Caki2 (cell line): ENCODE results near the gene NAA80. TPM values are rescaled to one million over a fixed set of nuclear protein-coding genes. Genes with fewer than 3 reads are reported as not detected.

Experiments
- DNase-seq: peaks from one replicate; pipeline ENCODE4 v3.0.0-alpha.2; 2015; ENCODE audit warnings: low read depth
- in situ Hi-C: cut with HindIII; loops from 2 replicates; pipeline ENCODE4 v1.10.0; 2016; ENCODE audit warnings: low sequenced_read_pairs, low pct_unique_long_range_greater_than_20kb, mixed read lengths
- total RNA-seq: library from RNA; depleted of rRNA; stranded (reverse); fragments of >200 nt; shearing (Covaris generic); gene quantifications from 2 replicates; pipeline ENCODE4 v1.2.3, GENCODE V29; 2014; ENCODE audit warnings: low replicate concordance; rRNA removed

Gene NAA80, protein sequence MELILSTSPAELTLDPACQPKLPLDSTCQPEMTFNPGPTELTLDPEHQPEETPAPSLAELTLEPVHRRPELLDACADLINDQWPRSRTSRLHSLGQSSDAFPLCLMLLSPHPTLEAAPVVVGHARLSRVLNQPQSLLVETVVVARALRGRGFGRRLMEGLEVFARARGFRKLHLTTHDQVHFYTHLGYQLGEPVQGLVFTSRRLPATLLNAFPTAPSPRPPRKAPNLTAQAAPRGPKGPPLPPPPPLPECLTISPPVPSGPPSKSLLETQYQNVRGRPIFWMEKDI
- 8.3 and 12.7 TPM in 2 replicates for total RNA-seq

DNA sequence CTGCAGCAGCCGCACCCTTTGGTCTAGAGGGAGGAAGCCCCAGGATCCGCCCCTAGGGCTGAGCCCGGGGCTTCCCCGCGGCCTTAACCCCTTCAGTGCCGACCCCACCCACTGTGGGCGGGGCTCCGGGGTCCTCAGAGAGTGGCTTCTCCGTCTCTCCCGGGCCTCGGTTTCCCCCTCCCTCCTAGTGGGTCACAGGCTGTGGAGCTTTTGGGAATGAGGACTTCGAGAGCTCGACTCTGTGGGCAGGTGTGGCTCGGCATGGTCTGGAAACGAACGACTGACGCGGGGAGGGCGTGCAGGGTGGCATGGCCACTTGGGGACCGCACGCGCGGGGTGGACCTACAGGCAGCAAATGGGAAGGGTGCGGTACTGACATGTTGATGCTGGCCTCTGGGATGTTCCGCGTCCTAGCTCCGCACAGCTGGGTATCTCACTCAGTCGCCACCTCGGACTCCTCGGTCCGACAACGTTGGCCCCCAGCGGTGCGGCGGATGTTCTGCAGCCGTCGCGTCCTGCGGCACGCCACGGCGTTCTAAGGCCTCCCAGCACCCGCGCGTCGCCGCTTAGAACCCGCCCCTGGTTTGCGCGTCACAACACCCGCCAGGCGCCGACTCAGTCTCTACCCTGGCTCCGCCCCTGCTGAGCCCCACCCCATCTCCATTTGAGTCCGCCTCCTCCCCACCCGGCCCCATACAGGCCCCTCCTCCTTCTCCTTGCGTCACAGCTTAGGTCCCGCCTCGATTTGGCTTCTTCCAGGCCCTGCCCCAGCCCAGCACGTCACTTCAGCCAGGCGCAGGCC is at the start of gene NAA80, which contains the start of gene HYAL3:
NAA80 (minus strand) TSS at position 570 of the 802 bp plus-strand sequence. CDS start 1,942 bp downstream, outside the sequence.
HYAL3 (minus strand) TSS at position 570 of the 802 bp plus-strand sequence. CDS start 3,803 bp downstream, outside the sequence.
- peak; percentile 94 for DNase-seq
- in situ Hi-C loops: no loop called here

DNA sequence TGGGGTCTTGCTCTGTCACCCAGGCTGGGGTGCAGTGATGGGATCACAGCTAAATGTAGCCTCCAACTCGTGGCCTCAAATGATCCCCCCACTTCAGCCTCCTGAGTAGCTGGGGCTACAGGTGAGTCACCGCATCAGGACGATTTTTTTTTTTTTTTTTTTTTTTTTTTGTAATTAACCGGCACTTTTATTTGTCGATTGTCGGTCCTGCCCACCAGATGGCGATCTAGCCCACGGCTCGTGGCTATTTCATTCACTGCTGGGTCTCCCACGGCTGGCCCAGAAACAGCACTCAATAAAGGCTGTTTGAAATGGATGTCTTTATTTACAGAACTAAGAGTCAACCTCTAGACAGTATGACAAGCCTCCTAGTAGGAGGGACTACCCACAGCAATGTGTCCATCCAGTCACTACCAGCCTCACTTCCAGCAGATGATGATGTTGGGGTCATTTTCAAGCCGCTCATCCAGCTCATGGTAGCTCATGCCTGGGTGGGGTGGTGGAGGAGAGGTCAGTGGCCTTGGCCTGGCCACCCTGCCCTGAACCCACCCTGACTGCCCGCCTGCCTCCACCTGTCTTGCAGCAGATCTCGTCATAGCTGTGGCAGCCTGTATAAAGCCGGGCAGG is 48.1 kb upstream of the NAA80 start:
- in situ Hi-C loops: no loop called here
- peak; percentile 76 for DNase-seq

DNA sequence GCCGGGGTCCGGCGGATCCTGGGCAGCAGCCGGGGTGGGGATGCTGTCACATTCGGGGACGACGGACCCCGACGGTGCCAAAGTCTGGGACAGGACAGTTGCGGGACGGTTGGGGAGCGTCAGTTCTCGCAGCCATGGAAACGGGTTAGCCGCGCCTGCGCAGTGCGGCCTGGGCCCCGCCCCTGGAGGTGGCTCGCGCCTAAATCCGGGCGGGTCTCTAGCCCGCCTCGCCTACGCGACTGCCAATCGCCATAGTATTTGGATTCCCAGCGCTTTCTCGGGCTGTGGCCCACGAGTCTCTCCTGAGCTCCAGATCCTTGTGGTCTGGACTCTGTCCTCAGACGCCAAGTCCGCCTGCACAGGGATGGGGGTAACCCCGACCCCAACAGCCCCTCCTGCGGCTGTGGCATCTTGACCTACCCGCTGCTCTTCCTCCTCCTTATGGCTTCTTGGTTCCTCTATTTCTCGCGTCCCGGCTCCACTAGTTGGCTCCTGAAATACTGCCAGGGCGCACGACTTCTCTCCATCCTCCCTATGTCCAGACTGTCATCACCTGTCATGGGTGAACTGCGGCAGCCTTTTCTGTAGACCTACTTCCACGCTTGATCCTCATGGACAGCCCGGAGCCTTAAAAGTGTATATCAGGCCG is 46.5 kb upstream of the NAA80 start, which contains the start of gene ZMYND10:
ZMYND10 (minus strand) TSS at position 147 of the 649 bp plus-strand sequence. CDS start 153 bp downstream, outside the sequence.
- no peak for DNase-seq
- in situ Hi-C loops: no loop called here

DNA sequence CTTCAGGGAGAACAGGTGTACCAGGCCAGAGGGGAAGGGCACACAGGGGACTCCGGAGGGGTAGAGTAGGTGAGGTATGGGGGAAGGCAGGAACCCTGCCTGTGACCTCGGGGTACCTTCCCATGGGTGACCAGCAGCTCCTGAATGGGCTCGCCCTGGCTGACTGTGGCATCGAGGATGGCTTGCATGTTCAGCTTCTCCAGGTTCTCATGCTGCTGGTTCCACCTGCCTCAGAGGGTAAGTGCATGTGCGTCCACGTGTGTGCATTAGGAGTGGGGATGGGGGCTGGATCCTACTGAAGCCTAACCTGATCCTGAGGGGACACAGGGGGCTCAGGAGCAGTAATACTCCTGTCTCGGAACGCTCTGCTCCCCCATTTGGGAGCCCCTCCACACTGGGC is 45.8 kb upstream of the NAA80 start:
- DNase-seq: no peak
- in situ Hi-C loops: no loop called here

DNA sequence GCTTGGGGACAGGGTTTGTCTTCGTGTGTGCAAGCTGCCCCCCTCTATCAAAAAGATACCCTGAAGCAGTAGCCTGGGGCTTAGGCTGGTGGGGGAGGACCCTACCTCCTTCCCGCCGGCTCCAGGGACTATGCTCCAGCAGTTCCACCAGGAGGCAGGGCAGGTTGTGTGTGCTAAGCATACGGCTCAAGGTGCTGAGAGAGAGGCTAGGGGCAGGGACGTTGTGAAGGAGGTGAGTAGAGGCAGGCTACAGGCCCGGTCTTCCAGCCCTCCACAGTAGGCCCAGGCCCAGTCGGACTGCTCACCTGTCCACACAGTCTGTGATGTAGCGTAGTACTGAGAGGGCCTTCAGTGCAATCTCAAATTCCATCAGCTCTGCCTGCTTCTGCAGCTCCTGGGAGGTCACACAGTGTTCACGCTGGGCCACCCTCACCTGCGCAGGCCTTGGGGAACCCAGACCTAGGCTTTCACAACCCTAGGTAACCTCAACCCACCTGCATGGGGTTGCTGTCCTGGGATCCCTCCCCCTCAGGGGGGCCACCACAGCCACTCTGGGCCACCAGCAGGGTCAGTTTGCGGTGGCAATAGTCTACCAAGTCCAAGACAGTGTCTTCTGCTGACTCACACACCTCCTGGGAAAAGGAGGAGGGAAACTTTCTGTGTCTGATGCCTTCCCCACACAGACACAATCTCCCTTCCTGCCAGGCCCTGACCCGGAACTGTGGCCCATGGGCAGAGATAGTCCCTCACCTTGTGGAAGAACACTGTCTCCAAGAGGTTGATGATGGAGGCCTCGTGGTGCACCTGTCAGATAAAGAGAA is 43.8 kb upstream of the NAA80 start:
- in situ Hi-C loops: no loop called here
- no peak for DNase-seq

DNA sequence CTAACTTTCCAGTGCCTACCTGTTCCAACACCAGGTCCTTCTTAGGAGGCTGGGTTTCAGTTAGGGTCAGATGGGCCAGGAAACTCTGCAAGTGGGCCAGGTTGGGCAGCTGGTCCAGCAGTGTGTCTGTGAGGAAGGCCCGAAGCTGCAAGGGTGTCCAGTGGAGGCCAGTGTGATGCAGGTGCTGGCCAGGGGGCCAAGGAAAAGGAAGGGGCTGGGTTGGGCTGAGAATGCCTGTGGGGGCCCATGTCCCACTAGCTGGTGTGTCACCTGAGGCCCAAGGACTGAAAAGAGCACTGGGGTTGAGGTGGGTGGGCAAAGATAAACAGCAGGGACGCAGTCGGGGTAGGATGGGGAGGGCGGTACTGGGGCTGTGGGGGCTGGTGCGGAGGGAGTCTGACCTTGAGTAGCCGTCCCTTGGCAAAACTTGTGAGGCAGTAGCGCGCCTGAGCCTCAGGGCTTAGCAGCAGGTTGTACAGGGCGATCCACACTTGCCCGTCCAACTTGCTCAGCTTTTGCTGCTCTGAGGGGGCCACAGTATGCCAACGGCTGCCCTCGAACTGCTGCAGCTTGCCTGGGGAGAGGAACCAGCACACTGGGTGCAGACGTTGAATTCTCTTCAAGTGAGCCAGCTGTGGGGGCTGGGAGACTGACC is 42.9 kb upstream of the NAA80 start:
- in situ Hi-C loops: no loop called here
- DNase-seq: no peak

DNA sequence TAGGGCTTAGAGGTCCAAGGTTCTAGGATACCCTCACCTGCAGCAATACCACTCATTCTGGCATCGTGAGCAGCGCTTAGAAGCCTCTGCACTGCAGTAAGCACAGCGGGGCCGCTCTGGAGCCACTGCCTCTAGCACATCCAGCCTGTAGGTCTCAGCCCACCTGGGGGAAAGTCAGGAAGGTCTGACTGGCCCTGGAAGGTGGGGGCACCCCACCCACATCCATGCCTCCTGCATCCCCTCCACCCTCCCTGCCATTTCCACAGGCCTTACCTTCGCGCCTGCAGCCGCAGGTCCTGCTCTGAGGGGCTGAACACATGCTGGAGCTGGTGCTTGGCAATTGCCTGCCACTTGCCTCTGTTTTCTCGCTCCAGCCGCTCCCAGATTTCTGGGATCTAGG is 42.3 kb upstream of the NAA80 start:
- in situ Hi-C loops: no loop called here
- DNase-seq: no peak

DNA sequence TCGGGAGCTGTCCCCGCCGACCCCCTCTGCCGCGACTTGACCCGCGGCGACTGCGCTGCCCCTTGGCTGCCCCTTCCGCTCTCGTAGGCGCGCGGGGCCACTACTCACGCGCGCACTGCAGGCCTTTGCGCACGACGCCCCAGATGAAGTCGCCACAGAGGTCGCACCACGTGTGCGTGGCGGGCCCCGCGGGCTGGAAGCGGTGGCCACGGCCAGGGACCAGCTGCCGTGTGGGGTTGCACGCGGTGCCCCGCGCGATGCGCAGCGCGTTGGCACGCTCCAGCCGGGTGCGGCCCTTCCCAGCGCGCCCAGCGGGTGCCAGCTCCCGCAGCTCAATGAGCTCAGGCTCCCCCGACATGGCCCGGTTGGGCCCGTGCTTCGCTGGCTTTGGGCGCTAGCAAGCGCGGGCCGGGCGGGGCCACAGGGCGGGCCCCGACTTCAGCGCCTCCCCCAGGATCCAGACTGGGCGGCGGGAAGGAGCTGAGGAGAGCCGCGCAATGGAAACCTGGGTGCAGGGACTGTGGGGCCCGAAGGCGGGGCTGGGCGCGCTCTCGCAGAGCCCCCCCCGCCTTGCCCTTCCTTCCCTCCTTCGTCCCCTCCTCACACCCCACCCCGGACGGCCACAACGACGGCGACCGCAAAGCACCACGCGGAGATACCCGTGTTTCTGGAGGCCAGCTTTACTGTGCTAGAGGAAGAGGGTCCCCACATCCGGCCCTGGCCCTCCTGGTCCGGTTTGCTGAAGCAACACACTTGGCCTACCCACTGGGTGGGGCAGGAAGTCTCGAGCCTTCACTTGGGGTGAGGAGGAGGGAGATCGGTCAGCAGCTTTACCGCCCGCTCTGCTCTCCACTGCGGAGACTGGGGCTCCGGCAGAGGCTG is 41.5 kb upstream of the NAA80 start, which contains the start of gene RASSF1:
RASSF1 (minus strand) TSS at position 389 of the 882 bp plus-strand sequence; CDS start at position 358, 31 bp downstream.
- in situ Hi-C loops: no loop called here
- no peak for DNase-seq

DNA sequence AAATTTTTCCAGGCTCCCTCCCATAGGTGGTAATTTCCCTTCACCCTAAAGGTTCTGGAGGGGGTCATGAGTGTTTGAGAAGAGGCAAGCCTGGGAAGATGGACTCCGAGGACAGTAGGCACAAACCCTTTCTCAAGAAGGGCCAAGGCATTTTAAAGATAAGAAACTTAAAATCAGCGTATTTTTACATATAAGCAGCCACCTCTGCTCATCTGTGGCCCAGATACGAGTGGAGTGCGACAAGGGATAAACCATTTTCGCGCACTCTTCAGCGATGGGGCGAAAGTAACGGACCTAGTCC is 40.9 kb upstream of the NAA80 start:
- no peak for DNase-seq
- in situ Hi-C loops: no loop called here

DNA sequence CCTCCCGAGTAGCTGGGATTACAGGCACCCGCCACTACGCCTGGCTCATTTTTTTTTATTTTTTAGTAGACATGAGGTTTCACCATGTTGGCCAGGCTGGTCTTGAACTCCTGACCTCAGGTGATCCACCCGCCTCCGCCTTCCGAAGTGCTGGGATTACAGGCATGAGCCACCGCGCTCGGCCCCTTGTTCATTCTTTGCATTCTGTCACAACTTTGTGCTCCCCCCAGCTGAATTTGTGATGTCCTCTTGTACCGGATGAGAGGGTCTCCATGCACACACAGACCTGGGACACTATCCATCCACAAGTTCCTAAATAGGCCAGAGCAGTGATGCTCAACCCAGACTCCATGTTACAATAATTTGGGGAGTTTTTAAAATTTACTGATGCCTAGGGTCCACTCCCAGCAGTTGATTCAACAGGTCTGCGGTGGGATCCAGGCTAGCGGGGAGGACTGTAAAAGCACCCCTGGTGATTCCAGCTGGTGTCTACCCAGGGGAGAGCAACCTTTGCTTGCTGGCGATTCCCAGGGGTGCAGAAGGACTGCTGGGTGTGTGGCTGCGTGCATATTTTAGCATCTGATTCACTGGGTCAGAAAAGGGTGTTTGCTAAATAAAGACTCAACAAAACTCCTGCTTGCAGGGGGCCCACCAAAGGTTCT is 40.4 kb upstream of the NAA80 start:
- in situ Hi-C loops: no loop called here
- DNase-seq: no peak

DNA sequence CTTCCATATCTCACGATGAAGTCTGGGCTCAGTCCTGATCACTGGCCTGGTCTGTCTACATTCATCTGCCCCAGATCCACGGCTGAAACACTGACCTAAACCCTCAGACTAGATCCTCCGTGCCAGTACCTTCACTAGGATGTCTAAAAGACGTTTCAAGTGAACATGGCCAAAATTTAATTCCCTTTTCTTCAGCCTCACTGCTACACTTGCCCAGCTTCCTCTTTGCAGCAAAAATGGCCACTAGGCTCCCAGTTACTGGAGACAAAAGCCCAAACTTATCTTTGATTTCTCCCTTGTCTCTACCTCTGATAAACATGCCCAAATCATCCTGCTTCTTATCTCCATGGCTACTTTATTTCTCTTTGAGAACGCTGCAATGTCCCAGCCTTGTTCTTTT is 39.8 kb upstream of the NAA80 start:
- in situ Hi-C loops: no loop called here
- DNase-seq: no peak

DNA sequence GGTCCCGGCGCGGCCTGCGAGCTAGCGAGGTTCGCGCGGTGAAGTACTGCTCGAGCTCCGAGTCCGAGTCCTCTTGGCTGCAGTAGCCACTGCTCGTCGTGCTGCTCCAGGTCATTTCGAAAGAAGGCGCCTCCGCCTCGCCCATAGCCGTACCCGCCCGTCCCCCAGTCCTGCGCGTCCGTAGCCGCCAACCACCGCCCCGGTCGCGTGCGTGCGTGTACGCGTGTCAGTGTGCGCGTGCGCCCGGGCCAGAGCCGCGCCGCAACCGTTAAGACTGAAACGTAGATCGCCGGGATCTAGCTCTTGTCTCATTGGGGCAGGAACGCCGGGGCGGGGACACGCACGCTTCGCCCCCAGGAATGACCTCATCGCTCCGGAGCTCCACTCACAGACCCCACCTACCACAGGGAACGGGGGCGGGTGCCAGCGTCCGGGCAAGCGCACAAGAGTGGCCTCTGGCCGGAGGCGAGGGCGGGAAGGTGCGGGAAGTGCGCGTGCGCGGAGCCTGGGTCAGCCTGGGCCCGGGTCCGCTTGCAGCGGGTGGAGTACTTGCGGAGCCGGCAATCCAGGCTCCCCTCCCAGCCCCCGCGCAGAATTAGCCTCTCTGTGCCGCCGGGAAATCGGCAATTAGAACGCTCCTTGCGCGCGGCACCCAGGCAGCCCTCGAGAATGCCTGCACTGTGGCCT is 38.1 kb upstream of the NAA80 start:
- in situ Hi-C loops: no loop called here
- peak; percentile 96 for DNase-seq

DNA sequence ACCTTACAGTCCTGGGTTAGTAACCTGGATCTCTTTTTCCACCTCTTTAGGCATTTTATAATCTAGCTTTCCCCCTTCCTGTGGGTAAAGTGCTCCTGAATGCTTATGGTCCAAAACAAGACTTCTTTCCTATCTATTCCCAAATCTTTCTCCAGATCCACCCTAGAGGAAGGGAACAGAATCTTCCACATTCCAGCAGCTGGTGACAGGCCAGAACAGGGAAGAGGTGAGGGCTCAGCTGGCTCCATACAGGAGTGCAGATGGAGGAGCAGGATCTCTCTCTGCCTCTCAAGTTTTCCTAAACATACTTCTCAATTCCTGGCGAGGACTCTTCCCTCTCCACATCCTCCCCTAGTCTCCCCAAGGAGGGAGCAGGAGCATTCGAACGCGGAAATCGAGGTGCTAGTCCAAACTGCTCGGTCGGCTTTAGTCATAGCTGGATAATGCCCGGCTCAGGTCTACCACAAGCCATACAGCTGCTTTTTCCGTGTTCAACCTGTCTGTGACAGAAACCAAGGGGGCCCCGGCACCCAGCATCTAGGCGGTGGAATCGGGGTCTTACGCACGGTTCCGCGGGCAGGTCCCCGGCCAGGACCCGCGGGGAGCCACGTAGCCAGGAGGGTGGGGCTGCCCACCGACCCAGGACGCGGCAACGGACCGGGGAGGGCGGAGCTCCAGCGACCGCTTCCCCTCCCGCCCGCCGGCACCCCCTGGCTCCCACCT is 37.4 kb upstream of the NAA80 start:
- in situ Hi-C loops: no loop called here
- DNase-seq: no peak

DNA sequence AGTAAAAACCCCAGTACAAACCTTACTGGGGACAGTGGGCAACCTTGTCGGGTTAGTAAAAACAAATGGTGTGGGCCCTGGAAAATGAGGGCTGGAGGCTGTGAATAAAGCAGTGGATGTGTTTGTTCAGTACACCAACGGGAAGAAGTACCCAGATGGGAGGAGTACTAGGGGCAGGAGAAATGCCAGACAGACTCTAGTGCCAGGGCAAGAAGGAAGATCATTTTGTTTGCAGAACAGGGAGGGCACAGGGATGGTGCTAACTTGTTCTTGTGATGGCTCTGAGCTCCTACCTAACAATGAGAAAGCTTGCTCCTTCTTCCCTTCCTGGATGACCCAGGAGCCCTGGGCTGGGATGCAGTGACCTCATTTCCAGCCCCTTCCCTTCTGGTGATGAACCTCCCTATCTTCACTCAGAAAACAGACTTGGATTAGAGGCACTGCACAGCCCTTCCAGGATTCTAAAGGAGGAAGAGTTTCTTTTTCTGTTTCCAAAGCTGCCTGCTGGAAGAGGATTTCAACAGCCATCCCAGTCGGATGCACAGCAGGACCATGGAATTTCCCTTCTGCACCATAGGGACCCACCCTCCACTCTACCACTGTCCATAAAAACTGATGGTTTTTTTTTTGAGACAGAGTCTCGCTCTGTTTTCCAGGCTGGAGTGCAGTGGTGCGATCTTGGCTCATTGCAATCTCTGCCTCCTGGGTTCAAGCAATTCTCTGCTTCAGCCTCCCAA is 35.3 kb upstream of the NAA80 start:
- in situ Hi-C loops: no loop called here
- DNase-seq: no peak
